NCI-H460 (cell line): ENCODE measurements around the gene RUVBL1. TPM values are rescaled to one million over a fixed set of nuclear protein-coding genes. Genes with fewer than 3 reads are reported as not detected.
"Not testable (repeated sequence)": the region's sequence is repeated elsewhere in the genome, so short reads cannot be mapped to it uniquely, and the experiment has no call there.

ENCODE experiments used
- DNase-seq: peaks from one replicate; pipeline ENCODE4 v3.0.0-alpha.2; 2016; ENCODE audit warnings: low read depth; ENCODE audit errors: extremely low read depth
- polyA plus RNA-seq: library from polyadenylated mRNA; depleted of rRNA; stranded (reverse); fragments of >200 nt; gene quantifications from 2 replicates; pipeline ENCODE4 v1.2.3, GENCODE V29; 2014; cell fraction: nucleus; rRNA removed
- total RNA-seq: library from RNA; depleted of rRNA; stranded (reverse); fragments of >200 nt; shearing (Covaris generic); gene quantifications from 2 replicates; pipeline ENCODE4 v1.2.3, GENCODE V29; 2014; rRNA removed

RUVBL1 gene
- total RNA-seq, result 225 and 238 TPM in 2 replicates
- polyA plus RNA-seq, result 202 and 220 TPM in 2 replicates

GRCh38 chr3:128123538-128124368 is at the start of gene RUVBL1:
Gene RUVBL1 (minus strand): TSS chr3:128123812. CDS start chr3:128123724, 88 bp downstream.
- DNase-seq, result peak; percentile 97

GRCh38 chr3:128173200-128173599 is 49.6 kb upstream of the RUVBL1 start:
- DNase-seq, result no peak

GRCh38 chr3:128170866-128171516 is 47.4 kb upstream of the RUVBL1 start:
- peak; percentile 76 for DNase-seq

GRCh38 chr3:128168836-128169235 is 45.2 kb upstream of the RUVBL1 start:
- DNase-seq, result no peak

- DNase-seq, result no peak
Measured at GRCh38 chr3:128167973-128168674, 44.5 kb upstream of the RUVBL1 start.

- DNase-seq, result no peak
Measured at GRCh38 chr3:128167646-128167972, 44.0 kb upstream of the RUVBL1 start.

- DNase-seq, result no peak
Measured at GRCh38 chr3:128166971-128167453, 43.4 kb upstream of the RUVBL1 start.

GRCh38 chr3:128163432-128163831 is 39.8 kb upstream of the RUVBL1 start:
- DNase-seq, result no peak

- no peak for DNase-seq
Measured at GRCh38 chr3:128160661-128161060, 37.0 kb upstream of the RUVBL1 start.

GRCh38 chr3:128155616-128156360 is 32.2 kb upstream of the RUVBL1 start:
- no peak for DNase-seq

GRCh38 chr3:128154354-128154753 is 30.7 kb upstream of the RUVBL1 start:
- DNase-seq, result not testable (repeated sequence)

- DNase-seq, result peak; percentile 63
Measured at GRCh38 chr3:128153156-128154041, 29.8 kb upstream of the RUVBL1 start, which contains the start of gene EEFSEC. Gene EEFSEC (plus strand): TSS chr3:128153481. CDS start chr3:128153508, 27 bp downstream.

- DNase-seq, result peak; percentile 58
Measured at GRCh38 chr3:128152419-128153155, 29.0 kb upstream of the RUVBL1 start.

GRCh38 chr3:128151758-128152274 is 28.2 kb upstream of the RUVBL1 start:
- no peak for DNase-seq

- DNase-seq, result no peak
Measured at GRCh38 chr3:128149650-128150049, 26.0 kb upstream of the RUVBL1 start.

GRCh38 chr3:128146201-128146600 is 22.6 kb upstream of the RUVBL1 start:
- no peak for DNase-seq

- DNase-seq, result no peak
Measured at GRCh38 chr3:128145279-128145678, 21.7 kb upstream of the RUVBL1 start.

- no peak for DNase-seq
Measured at GRCh38 chr3:128144512-128145187, 21.0 kb upstream of the RUVBL1 start.
